Fibroblast of the conjunctiva (primary cell): Measurements from ENCODE around the gene TRIM24.
"Not testable (repeated sequence)": the region's sequence is repeated elsewhere in the genome, so short reads cannot be mapped to it uniquely, and the experiment has no call there.

Experiments
- DNase-seq: peaks from one replicate; pipeline ENCODE4 v3.0.0-alpha.2; 2010; ENCODE audit warnings: low read depth

TRIM24 gene

GRCh38 chr7:138460649-138461607 lies 869 bp downstream of the TRIM24 start:
- DNase-seq = no peak

- DNase-seq = not testable (repeated sequence)
These were observed 3.2 kb downstream of the TRIM24 start for GRCh38 chr7:138463291-138463618.

- DNase-seq = no peak
These were observed 5.0 kb downstream of the TRIM24 start for GRCh38 chr7:138465046-138465445.

GRCh38 chr7:138466069-138466756 lies 6.2 kb downstream of the TRIM24 start:
- DNase-seq = not testable (repeated sequence)

- no peak for DNase-seq
These were observed 8.4 kb downstream of the TRIM24 start for GRCh38 chr7:138468244-138469123.

GRCh38 chr7:138470391-138471157 lies 10.5 kb downstream of the TRIM24 start:
- no peak for DNase-seq

GRCh38 chr7:138472292-138473079 lies 12.4 kb downstream of the TRIM24 start:
- no peak for DNase-seq

- DNase-seq = no peak
These were observed 15.3 kb downstream of the TRIM24 start for GRCh38 chr7:138475377-138475776.

GRCh38 chr7:138477081-138477578 lies 17.1 kb downstream of the TRIM24 start:
- DNase-seq = no peak

- no peak for DNase-seq
These were observed 17.5 kb downstream of the TRIM24 start for GRCh38 chr7:138477581-138477980.

- DNase-seq = no peak
These were observed 18.4 kb downstream of the TRIM24 start for GRCh38 chr7:138478499-138478908.

- no peak for DNase-seq
These were observed 20.5 kb downstream of the TRIM24 start for GRCh38 chr7:138480527-138480926.

- no peak for DNase-seq
These were observed 21.7 kb downstream of the TRIM24 start for GRCh38 chr7:138481447-138482380.

- DNase-seq = no peak
These were observed 23.5 kb downstream of the TRIM24 start for GRCh38 chr7:138483531-138483930.

GRCh38 chr7:138485508-138485907 lies 25.4 kb downstream of the TRIM24 start:
- DNase-seq = not testable (repeated sequence)

- not testable (repeated sequence) for DNase-seq
These were observed 29.1 kb downstream of the TRIM24 start for GRCh38 chr7:138489139-138489538.

- no peak for DNase-seq
These were observed 31.7 kb downstream of the TRIM24 start for GRCh38 chr7:138491612-138492386.

- DNase-seq = no peak
These were observed 32.4 kb downstream of the TRIM24 start for GRCh38 chr7:138492423-138492822.
